Spleen (tissue), 7 donors: Measurements from ENCODE around the gene DVL2.

Source experiments
- CTCF ChIP-seq, 11 experiments: fragments of 200-600 bp in 7 of 11; fragments of 450-650 bp in 4 of 11; sonication (generic) in 4 of 11; IDR thresholded peaks in 8 of 11; conservative IDR thresholded peaks in 3 of 11; 1 replicate in 7 of 11; 2 replicates in 4 of 11; pipeline versions ENCODE4 v1.4.0 to v1.8.0; 2016 to 2021; ENCODE audit warnings: antibody characterized with exemption in 11 of 11, inconsistent platforms in 4 of 11, mild to moderate bottlenecking in 1 of 11
- POLR2A ChIP-seq, 3 donors: fragments of 450-650 bp; IDR thresholded peaks; one replicate each; pipeline ENCODE4 v1.5.1; 2017; ENCODE audit warnings: antibody characterized with exemption in 3 of 3, mild to moderate bottlenecking in 1 of 3
- donor health status: DM: no; HTN: no; CAD: no; lungs with moderate emphysema.
- donor health status: DM: no; HTN: no; CAD: no.
- donor health status: DM: no; HTN: no; CAD: no.

- TF ChIP-seq CTCF (IDR thresholded peaks at IDR 0.05 in 8 of 11, conservative IDR thresholded peaks at IDR 0.05 in 3 of 11) = no peak
- no peak for TF ChIP-seq POLR2A (IDR thresholded peaks at IDR 0.05)
These were observed 15.5 kb upstream of the DVL2 start for GRCh38 chr17:7249830-7250229.
